Osteocyte (in vitro differentiated cells): ENCODE results near the gene L3MBTL1. TPM values are rescaled to one million over a fixed set of nuclear protein-coding genes. Genes with fewer than 3 reads are reported as not detected.

ENCODE experiments used
- DNase-seq: peaks from one replicate; pipeline ENCODE4 v3.0.0; 2021; ENCODE audit warnings: mixed read lengths; ENCODE audit not compliant: unreplicated experiment; ENCODE audit errors: extremely low spot score
- H3K27ac Mint-ChIP-seq: one replicate; pipeline ENCODE4 v1.8.0; 2021; ENCODE audit warnings: mild to moderate bottlenecking, mixed read lengths; ENCODE audit not compliant: unreplicated experiment
- H3K27me3 Mint-ChIP-seq: one replicate; pipeline ENCODE4 v1.8.0; 2021; ENCODE audit warnings: mixed read lengths; ENCODE audit not compliant: unreplicated experiment
- H3K36me3 Mint-ChIP-seq: one replicate; pipeline ENCODE4 v1.8.0; 2021; ENCODE audit warnings: mixed read lengths; ENCODE audit not compliant: unreplicated experiment
- H3K4me1 Mint-ChIP-seq: one replicate; pipeline ENCODE4 v1.8.0; 2021; ENCODE audit warnings: mixed read lengths; ENCODE audit not compliant: unreplicated experiment
- H3K4me3 Mint-ChIP-seq: one replicate; pipeline ENCODE4 v1.8.0; 2021; ENCODE audit warnings: mild to moderate bottlenecking, moderate library complexity, mixed read lengths; ENCODE audit not compliant: unreplicated experiment
- H3K9me3 Mint-ChIP-seq: one replicate; pipeline ENCODE4 v1.8.0; 2021; ENCODE audit warnings: mixed read lengths; ENCODE audit not compliant: unreplicated experiment
- total RNA-seq: library from RNA; stranded (reverse); gene quantifications from 2 replicates; pipeline ENCODE4 v1.2.1, GENCODE V29; 2021
- TF ChIP-seq, protein P1 (sequence below): fragments of 200-600 bp; sonication (generic); IDR thresholded peaks from 2 replicates; pipeline ENCODE4 v1.5.0; 2021; ENCODE audit warnings: antibody characterized with exemption, mild to moderate bottlenecking, moderate library complexity

L3MBTL1 gene
- total RNA-seq, 1 donor from 2014 or later: 17.5 TPM

- no peaks in the 10 kb centered on the region for H3K9me3 Mint-ChIP-seq
- DNase-seq: no peak
- no peak overlapping the region for H3K4me3 Mint-ChIP-seq
- no peaks in the 10 kb centered on the region for H3K4me1 Mint-ChIP-seq
- H3K27ac Mint-ChIP-seq: no peak overlapping the region
- H3K27me3 Mint-ChIP-seq: no peaks in the 10 kb centered on the region
- TF ChIP-seq, protein P1, sequence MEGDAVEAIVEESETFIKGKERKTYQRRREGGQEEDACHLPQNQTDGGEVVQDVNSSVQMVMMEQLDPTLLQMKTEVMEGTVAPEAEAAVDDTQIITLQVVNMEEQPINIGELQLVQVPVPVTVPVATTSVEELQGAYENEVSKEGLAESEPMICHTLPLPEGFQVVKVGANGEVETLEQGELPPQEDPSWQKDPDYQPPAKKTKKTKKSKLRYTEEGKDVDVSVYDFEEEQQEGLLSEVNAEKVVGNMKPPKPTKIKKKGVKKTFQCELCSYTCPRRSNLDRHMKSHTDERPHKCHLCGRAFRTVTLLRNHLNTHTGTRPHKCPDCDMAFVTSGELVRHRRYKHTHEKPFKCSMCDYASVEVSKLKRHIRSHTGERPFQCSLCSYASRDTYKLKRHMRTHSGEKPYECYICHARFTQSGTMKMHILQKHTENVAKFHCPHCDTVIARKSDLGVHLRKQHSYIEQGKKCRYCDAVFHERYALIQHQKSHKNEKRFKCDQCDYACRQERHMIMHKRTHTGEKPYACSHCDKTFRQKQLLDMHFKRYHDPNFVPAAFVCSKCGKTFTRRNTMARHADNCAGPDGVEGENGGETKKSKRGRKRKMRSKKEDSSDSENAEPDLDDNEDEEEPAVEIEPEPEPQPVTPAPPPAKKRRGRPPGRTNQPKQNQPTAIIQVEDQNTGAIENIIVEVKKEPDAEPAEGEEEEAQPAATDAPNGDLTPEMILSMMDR: no peak
- no peaks in the 10 kb centered on the region for H3K36me3 Mint-ChIP-seq
These were observed 57.7 kb downstream of the L3MBTL1 start for GRCh38 chr20:43564993-43565757.

- no peaks in the 10 kb centered on the region for H3K9me3 Mint-ChIP-seq
- no peaks in the 10 kb centered on the region for H3K36me3 Mint-ChIP-seq
- TF ChIP-seq, protein P1: no peak
- H3K27ac Mint-ChIP-seq: no peak overlapping the region
- H3K27me3 Mint-ChIP-seq: no peaks in the 10 kb centered on the region
- no peaks in the 10 kb centered on the region for H3K4me1 Mint-ChIP-seq
- DNase-seq: no peak
- H3K4me3 Mint-ChIP-seq: no peak overlapping the region
These were observed 58.2 kb downstream of the L3MBTL1 start for GRCh38 chr20:43565758-43566104.

- TF ChIP-seq, protein P1: no peak
- Mint-ChIP-seq H3K4me1 (no peaks in the 10 kb centered on the region), H3K27ac (no peak overlapping the region), H3K27me3 (no peaks in the 10 kb centered on the region), H3K4me3 (no peak overlapping the region), H3K36me3 (no peaks in the 10 kb centered on the region), H3K9me3 (no peaks in the 10 kb centered on the region)
- DNase-seq: no peak
These were observed 60.0 kb downstream of the L3MBTL1 start for GRCh38 chr20:43567477-43567876.

DNA sequence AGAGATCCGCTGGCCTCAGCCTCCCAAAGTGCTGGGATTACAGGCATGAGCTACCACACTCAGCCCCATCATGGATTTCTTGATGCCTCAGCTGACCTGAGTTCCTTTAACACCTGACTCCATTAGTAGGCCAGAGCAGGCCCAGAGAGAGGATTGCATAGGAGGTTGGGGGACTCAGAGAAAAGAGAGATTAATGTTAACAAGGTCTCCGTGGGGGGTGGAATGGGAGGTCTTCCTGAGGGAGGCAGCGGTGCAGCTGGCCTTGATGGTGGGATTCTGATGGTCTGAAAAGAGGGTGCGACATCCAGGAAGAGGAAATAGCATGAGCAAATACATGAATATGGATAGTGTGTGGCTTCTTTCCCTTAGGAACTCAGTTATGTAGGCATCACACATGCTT is 61.2 kb downstream of the L3MBTL1 start:
- no peak overlapping the region for H3K27ac Mint-ChIP-seq
- no peaks in the 10 kb centered on the region for H3K4me1 Mint-ChIP-seq
- TF ChIP-seq, protein P1: no peak
- no peak for DNase-seq
- H3K9me3 Mint-ChIP-seq: no peaks in the 10 kb centered on the region
- no peaks in the 10 kb centered on the region for H3K36me3 Mint-ChIP-seq
- H3K4me3 Mint-ChIP-seq: no peak overlapping the region
- no peaks in the 10 kb centered on the region for H3K27me3 Mint-ChIP-seq

- no peaks in the 10 kb centered on the region for H3K36me3 Mint-ChIP-seq
- H3K27ac Mint-ChIP-seq: no peak overlapping the region
- no peak for DNase-seq
- no peaks in the 10 kb centered on the region for H3K9me3 Mint-ChIP-seq
- no peaks in the 10 kb centered on the region for H3K4me1 Mint-ChIP-seq
- no peaks in the 10 kb centered on the region for H3K27me3 Mint-ChIP-seq
- no peak overlapping the region for H3K4me3 Mint-ChIP-seq
- TF ChIP-seq, protein P1: no peak
These were observed 61.8 kb downstream of the L3MBTL1 start for GRCh38 chr20:43569282-43569681.
